RCC 7860 (cell line): Measurements from ENCODE around the gene C13orf42.

ENCODE experiments used
- DNase-seq: peaks from one replicate; pipeline ENCODE4 v3.0.0-alpha.2; 2015; ENCODE audit warnings: low spot score
- FAIRE-seq: peaks from 2 replicates; lab custom pipeline; 2012; peaks lifted over from hg19 to GRCh38; lab: Jason Lieb, UNC

Gene C13orf42

GRCh38 chr13:51035978-51036377 lies 75.1 kb downstream of the C13orf42 start:
- FAIRE-seq: no peak
- DNase-seq: no peak

- no peak for FAIRE-seq
- no peak for DNase-seq
Measured at GRCh38 chr13:51035469-51035868, 75.6 kb downstream of the C13orf42 start.

- no peak for FAIRE-seq
- DNase-seq: no peak
Measured at GRCh38 chr13:51034906-51035305, 76.2 kb downstream of the C13orf42 start.

- DNase-seq: no peak
- FAIRE-seq: no peak
Measured at GRCh38 chr13:51033421-51034185, 77.5 kb downstream of the C13orf42 start.

GRCh38 chr13:51032831-51033230 lies 78.2 kb downstream of the C13orf42 start:
- no peak for FAIRE-seq
- no peak for DNase-seq
